ENCODE results near the gene MRPL17. TPM values are rescaled to one million over a fixed set of nuclear protein-coding genes. Genes with fewer than 3 reads are reported as not detected.

Gene MRPL17
- polyA plus RNA-seq, 4 donors: 64.7 to 81.0 (median 72.8) TPM

- no peak for DNase-seq (ENCODE audit: low read depth in 4 of 4, low spot score in 2 of 4)
Observed at GRCh38 chr11:6655790-6656583, 27.2 kb downstream of the MRPL17 start, which contains the start of gene DCHS1. DCHS1 (minus strand) TSS chr11:6655809; CDS start chr11:6641613, 14,196 bp downstream.

- peak in 1 of 4 donors; percentile 39 for DNase-seq (ENCODE audit: low read depth in 4 of 4, low spot score in 2 of 4)
Observed at GRCh38 chr11:6655020-6655789, 27.9 kb downstream of the MRPL17 start.

GRCh38 chr11:6654281-6655019 is 28.7 kb downstream of the MRPL17 start:
- DNase-seq (ENCODE audit: low read depth in 4 of 4, low spot score in 2 of 4): no peak

GRCh38 chr11:6653656-6654055 is 29.5 kb downstream of the MRPL17 start:
- DNase-seq (ENCODE audit: low read depth in 4 of 4, low spot score in 2 of 4): no peak

GRCh38 chr11:6653097-6653496 is 30.0 kb downstream of the MRPL17 start:
- DNase-seq (ENCODE audit: low read depth in 4 of 4, low spot score in 2 of 4): no peak

GRCh38 chr11:6652182-6652581 is 31.0 kb downstream of the MRPL17 start:
- DNase-seq (ENCODE audit: low read depth in 4 of 4, low spot score in 2 of 4): no peak

GRCh38 chr11:6650980-6651379 is 32.2 kb downstream of the MRPL17 start:
- DNase-seq (ENCODE audit: low read depth in 4 of 4, low spot score in 2 of 4): no peak

GRCh38 chr11:6650104-6650503 is 33.0 kb downstream of the MRPL17 start:
- DNase-seq (ENCODE audit: low read depth in 4 of 4, low spot score in 2 of 4): no peak

- DNase-seq (ENCODE audit: low read depth in 4 of 4, low spot score in 2 of 4): no peak
Observed at GRCh38 chr11:6648501-6648900, 34.6 kb downstream of the MRPL17 start.

GRCh38 chr11:6647836-6648235 is 35.3 kb downstream of the MRPL17 start:
- DNase-seq (ENCODE audit: low read depth in 4 of 4, low spot score in 2 of 4): no peak

GRCh38 chr11:6646918-6647679 is 36.0 kb downstream of the MRPL17 start:
- DNase-seq (ENCODE audit: low read depth in 4 of 4, low spot score in 2 of 4): peak in 1 of 4 donors; percentile 28

- DNase-seq (ENCODE audit: low read depth in 4 of 4, low spot score in 2 of 4): peak in 1 of 4 donors; percentile 47
Observed at GRCh38 chr11:6646576-6646917, 36.6 kb downstream of the MRPL17 start.

GRCh38 chr11:6646071-6646470 is 37.1 kb downstream of the MRPL17 start:
- no peak for DNase-seq (ENCODE audit: low read depth in 4 of 4, low spot score in 2 of 4)

GRCh38 chr11:6642957-6643356 is 40.2 kb downstream of the MRPL17 start:
- DNase-seq (ENCODE audit: low read depth in 4 of 4, low spot score in 2 of 4): no peak

GRCh38 chr11:6640985-6641701 is 42.0 kb downstream of the MRPL17 start:
- DNase-seq (ENCODE audit: low read depth in 4 of 4, low spot score in 2 of 4): no peak

- no peak for DNase-seq (ENCODE audit: low read depth in 4 of 4, low spot score in 2 of 4)
Observed at GRCh38 chr11:6640036-6640984, 42.8 kb downstream of the MRPL17 start.

GRCh38 chr11:6638429-6638828 is 44.7 kb downstream of the MRPL17 start:
- DNase-seq (ENCODE audit: low read depth in 4 of 4, low spot score in 2 of 4): no peak

- DNase-seq (ENCODE audit: low read depth in 4 of 4, low spot score in 2 of 4): no peak
Observed at GRCh38 chr11:6637871-6638270, 45.3 kb downstream of the MRPL17 start.

- DNase-seq (ENCODE audit: low read depth in 4 of 4, low spot score in 2 of 4): no peak
Observed at GRCh38 chr11:6636480-6636879, 46.7 kb downstream of the MRPL17 start.
